Stimulated activated CD4-positive, alpha-beta T cell treated with anti-CD3 and anti-CD28 coated beads, Interleukin-15, amount 100 ng/mL, for 1 hour (primary cell): ENCODE results near the gene CUL7.
A peak's percentile ranks its signal among the peaks of the same experiment; 100 is the strongest.
"Not testable (repeated sequence)": the region's sequence is repeated elsewhere in the genome, so short reads cannot be mapped to it uniquely, and the experiment has no call there.

Experiments
- DNase-seq, 2 donors: peaks; one replicate each; pipeline ENCODE4 v3.0.0-alpha.2; 2020; ENCODE audit warnings: low read depth in 1 of 2, low spot score in 1 of 2

The CUL7 gene

DNA sequence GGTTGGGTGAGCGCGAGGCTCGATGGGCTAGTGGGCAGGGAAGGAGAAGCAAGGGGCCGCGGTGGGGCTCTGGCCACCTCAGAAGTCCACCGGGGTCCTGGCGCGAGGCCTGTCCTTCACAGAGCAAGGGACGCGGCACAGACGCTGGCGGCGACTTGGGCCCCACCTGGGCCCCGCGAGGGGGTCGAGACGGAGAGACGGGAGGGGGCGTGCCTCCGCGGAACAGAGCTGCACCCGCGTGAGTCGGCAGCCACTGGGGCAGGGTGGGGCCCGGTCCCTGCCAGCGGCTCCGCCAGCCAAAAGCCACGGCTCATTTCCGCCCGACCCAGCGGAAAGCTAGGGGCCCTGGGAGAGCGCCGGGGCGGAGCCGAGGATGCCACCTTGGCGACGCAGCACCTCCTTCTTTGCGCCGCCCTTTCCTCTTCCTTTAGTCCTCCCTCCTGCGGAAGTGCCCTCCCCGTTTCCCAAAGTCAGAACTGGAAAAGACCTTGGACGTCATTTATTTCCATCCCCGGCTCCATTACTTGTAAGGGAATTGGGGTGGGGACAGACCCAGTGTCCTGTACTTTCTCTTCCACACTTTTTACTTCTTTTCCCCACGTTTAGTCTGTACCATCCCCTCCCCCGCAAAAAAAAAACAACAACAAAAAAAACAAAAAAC is at the start of gene CUL7:
Gene CUL7 (minus strand): TSS at position 307 of the 661 bp plus-strand sequence. CDS start 1,063 bp downstream, outside the sequence.
- DNase-seq = peak; percentile 78 to 85

DNA sequence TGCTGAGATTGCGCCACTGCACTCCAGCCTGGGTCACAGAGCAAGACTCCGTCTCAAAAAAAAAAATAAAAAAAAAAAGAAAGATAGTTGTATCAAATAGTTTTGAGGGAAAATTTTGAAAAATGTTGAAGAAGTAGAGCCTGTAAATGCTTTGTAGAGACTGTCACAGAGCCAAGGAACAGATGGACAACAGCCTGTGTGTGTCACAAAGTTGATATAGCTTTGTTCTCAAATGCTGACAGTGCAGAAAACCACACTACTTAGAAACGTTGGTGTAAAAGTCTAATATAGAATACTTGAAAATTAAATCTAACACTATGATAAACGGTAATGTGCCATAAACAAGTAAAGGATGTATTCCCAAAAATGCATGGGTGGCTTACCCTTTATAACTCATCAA is 47.8 kb upstream of the CUL7 start:
- DNase-seq = no peak

DNA sequence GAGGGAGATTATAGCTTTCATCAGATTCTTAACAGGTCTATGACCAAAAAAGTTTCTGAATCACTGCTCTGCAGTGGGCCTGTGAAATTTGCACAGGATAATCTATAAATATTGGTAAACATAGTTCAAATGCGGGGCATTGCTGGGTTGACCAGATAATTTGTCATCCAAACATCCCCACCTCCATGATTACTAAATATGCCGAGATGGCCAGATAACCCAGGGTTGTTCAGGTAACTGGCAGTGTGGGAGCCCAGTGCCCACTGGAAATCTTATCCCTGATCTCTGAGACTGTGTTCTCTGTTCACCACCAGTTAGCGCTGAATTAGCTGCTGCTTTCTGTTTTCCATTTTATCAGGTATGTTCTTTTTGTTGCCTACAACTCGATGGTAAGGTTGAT is 43.9 kb upstream of the CUL7 start:
- no peak for DNase-seq

DNA sequence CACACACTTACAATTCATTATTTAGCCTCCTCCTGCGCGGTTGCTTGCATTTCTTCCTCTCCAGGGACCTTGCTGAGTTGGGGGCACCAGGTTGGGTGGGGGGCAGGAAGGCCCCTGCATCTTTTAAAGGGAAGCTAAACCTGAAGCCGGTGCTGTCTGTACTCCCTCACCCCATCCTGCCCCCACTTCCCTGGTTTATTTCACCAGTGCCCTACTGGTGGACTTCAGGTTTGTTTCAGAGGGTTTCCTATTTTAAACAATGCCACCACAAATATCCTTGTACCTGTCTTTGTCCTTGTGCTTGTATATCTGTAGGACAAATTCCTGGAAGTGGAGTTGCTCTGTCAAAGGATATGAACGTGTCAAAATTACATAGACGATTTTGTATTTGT is 43.4 kb upstream of the CUL7 start:
- DNase-seq = no peak

DNA sequence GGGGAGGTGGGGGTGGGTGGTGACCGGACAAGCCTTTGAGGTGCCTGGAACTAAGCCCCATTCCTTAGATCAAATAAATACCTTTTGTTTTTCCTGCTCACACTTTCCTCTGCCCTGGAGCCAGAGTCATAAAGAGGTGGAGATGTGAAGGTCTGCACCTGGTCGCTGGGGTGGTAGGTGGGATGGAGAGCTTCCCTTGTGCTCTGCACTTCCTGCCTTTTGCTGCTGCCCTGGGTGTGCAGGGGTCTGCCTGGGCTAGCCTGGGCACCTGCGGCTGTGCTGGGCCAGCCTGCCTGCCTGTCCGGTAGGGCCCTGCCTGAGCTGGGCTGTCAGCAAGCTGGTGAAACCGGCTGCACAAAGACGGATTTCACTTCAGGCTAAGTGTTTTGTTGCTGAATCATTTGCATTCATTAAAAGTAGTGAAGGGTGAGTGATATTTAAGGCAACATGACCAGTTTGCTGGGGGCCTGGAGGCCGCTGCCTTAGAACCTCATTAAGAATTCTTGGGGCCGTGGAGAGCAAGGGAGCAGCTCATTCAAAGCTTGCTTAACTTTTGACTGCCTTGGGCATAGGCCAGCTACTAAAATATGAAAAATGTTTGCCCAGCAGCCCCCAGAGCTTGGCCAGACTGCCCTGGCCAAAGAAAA is 42.9 kb upstream of the CUL7 start:
- DNase-seq = no peak

DNA sequence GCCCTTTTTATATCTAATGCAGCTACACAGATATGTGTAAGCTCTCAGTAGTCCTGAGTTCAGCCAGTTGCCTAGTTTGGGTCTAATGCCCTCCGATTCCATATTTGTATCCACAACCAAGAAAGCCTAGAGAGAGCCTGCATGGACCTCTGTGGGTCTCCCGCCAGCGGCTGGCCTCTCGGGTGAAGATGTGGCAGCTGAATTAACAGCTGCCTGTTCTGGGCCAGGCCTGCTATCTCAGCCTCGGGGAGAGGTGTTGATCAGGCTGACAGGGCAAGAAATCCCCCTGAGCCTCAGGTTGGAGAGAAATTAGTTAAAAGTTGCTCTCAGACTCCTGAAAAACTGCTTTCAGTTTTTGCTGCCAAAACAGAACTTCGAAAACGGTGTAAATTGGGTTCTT is 42.3 kb upstream of the CUL7 start:
- no peak for DNase-seq

DNA sequence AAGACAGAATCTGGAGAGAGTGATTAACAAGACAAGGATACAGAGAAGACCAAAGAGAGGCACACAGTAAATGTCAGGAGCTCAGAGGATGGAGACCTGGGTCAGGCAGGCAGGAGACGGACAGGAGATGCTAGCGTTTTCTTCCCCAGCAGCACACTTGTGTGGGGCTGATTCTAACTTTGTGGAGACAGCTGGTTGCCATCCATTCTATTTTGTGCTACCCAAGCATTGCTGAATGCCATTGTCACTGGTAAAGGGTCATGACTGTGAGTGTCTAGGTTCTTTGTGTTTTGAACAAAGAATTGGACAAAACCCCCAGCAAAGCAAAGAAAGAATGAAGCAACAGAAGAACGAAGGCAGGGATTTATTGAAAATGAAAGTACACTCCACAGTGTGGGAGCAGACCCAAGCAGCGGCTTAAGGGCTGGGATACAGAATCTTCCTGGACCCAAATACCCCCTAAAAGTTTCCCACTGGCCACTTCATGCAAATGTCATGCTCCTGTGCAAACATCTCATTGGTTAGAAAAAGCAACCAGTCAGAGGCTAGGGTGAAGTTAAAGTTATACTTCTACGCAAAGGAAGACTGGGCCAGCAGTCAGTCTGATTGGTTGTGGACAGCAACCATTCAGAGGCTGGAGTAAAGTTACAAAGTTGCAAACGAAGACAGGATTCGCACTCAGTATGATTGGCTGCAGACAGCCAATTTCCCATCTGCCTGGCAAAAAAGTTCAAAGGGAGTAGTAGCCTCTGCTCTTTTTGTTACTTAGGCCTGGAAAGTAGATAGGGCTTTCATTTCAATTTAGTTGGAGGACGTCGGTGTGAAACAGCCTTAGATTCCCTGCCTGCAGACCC is 40.0 kb upstream of the CUL7 start:
- no peak for DNase-seq

DNA sequence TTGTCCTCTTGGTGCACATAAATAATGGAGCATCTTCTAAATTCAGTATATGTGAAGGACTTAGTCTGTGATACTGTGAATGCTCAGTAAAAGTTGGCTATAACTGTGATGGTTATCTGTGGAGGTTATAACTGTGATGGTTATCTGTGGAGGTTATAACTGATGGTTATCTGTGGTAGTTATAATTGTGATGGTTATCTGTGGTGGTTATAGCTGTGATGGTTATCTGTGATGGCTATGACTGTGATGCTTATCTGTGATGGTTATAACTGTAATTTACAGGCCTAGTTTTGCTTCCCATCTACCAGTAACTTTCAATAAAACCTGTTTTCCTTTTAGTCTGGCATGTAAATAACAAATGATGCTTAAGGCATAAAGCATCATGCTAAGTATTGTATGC is 39.0 kb upstream of the CUL7 start:
- no peak for DNase-seq

DNA sequence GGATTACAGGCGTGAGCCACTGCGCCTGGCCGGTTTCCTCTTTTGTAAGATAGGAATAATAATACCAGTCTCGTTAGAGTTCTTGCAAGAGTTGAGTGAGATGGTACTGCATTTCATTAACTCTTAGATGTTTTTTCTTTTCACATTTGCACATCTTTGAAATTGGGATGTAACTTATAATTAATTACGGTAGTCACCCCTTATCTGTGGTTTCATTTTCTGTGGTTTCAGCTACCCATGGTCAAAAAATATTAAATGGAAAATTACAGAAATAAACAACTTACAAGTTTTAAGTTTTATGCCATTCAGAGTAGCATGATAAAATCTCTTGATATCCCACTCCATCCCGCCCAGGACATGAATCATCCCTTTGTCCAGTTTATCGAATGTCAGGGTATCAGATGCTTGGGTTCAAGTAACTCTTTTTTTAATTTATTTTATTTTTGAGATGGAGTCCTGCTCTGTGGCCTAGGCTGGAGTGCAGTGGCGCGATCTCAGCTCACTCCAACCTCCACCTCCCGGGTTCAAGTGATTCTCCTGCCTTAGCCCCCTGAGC is 37.9 kb upstream of the CUL7 start:
- DNase-seq = no peak

DNA sequence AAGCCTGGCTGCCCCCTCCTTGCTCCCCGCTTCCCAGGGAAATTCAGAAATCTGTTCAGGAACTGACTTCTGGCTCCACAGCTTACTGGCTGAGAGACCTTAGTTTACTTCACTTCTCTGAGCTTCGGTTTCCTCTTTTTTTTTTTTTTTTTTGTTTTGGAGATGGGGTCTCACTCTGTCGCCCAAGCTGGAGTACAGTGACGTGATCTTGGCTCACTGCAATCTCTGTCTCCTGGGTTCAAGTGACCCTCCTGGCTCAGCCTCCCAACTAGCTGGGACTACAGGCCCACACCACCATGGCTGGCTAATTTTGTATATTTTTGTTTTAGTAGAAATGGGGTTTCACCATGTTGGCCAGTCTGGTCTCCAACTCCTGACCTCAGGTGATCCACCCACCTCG is 37.4 kb upstream of the CUL7 start:
- no peak for DNase-seq

DNA sequence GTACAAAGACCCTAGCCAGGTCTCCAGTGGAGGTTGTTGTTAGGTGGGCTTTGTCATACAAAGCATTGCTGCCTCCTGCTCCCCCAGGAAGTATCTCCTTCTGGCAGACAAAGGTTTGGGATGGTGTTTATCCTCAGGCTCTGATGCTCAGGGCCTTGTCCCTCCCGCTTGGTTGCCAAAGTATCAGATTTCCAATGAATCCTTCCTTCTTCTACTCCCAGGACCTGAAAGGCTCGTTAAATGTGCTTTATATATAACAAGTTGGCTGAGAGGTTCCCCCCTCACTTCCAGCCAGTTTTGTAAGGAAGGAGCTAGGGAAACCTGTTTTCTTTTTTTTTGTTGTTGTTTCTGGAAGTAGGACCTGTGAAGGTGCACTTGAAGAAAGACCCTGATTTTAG is 36.9 kb upstream of the CUL7 start:
- no peak for DNase-seq

DNA sequence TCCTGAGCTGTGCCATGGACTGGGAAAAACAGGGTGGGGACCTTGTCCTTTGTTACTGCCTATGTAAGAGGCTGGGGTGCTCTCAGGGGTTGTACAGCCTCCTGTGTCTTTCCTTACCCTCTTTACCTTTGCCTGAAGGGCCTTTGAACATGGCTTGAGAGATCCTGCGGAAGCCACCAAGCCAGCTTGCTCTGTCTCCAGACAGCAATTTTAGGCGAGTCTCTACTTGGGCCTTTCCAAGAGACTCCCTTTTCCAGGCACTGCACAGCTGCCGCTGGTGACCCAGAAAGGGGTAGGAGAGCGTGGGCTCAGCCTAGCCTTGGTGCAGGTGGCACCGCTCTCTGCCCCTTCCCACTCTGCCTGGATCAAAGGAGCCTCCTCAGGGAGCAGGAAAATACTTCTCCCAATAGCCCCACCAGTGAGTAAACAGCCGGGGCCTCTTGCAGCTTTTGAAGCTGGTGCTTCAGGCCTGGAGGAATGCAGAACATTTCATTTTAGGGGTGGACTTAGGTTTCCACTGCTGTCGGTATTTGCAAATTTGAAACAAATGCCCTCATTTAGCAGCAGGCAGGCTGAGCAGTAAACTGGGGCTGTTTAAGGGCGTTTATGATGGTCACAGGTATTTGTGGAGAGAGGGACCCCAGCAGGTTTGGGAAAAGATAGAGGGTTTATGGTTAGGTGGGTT is 36.4 kb upstream of the CUL7 start:
- DNase-seq = no peak

DNA sequence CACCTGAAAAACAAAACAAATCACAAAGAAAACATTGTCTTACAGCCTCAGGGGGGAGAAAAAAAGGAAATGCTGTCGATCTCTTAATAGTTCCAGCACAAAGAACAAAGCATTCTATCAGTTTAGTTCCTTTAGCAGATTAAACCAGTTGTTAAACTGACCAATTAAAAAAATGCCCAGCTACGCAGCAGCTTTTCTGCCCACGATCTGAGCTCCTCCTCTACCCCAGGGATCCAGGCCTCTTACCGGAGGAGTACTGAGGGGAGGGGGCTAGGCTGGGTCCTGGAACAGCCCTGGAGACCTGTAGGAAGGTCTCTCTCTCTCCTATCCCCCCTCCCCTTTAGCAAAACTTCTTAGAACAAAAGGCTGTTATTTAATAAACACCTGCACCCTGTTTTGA is 35.8 kb upstream of the CUL7 start:
- DNase-seq = no peak

DNA sequence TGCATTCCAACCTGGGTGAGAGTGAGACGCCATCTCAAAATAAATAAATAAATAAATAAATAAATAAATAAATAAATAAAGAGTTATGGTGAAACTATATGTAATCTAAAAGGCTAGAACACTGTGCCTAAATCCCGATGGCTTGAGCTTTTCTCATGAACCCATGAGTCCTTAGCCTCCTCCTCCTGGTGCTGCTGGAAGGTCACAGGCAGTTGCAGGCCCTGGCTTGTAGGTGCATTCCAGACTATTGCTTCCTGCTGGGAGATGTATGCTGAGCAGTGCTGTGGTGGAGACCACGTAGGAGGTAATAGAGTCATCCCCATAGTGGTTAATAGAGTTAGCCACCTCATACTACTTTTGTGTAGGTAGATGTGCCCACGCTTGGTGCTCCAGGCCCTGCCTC is 35.0 kb upstream of the CUL7 start:
- no peak for DNase-seq

DNA sequence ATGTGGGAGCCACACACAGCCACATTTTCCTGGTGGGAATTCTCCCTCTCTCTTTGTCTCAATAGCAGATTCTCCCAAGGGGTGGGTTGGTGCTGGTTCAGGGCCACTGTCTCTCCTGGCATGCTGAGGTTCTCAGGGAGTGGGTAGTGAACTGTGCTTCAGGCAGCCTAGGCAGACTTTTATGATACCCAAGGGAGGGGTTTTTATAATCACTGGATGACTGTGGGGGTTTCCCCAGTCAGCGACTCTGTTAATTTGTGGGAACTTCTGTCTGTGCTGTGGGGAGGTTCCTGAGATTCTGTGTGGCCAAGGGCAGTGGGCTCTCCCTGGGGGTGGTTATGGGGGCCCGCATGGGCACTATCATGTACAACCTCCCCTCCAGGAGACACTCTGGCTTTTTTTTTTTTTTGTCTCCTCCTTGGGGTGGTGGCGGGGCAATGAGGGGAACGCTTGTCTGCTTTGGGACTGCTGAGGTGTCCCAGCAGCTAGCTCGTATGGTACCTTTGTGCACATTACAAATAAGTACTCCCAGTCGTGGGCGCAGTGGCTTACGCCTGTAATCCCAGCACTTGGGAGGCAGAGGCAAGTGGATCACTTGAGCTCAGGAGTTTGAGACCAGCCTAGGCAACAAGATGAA is 32.5 kb upstream of the CUL7 start:
- no peak for DNase-seq

DNA sequence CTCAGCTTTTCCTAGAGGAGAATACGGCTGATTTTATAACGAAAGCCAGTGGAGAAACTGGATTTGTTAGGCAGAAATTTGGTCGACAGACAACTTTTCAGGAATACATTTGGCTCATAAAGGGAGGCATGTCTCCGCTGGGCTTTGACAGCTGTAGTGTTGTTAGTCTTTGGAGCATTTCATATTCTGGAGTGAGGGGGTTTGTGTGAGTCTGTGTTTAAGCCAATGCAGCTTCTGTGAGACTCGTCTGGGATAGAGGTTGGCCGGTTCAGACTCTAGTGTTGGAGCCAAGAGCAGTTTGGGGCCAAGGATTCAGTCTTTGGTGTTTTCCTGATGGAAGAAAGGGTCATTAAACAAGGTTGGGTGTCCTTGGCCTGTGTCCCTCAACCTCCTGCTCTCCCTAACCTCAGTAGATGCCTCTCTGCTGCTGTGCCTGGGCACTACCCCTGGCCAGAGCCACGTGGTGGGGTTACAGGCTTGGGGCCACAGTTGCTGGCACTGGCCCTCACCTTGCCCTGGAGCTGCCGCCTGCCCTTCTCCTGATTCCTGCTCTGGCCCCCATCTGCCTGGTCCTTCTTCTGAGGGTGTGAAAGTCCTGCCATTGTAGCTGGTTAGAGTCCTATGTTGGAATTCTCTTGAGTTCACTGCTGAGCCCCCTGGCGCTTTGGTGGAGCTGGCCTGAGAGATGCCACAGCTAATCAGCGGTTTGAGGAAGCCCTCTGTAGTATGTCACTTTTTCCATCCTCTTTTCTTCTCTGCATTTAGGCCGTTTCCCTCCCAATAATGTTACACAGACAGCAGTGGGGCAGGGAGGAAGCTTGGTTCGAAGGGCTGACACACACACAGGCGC is 29.4 kb upstream of the CUL7 start:
- no peak for DNase-seq

DNA sequence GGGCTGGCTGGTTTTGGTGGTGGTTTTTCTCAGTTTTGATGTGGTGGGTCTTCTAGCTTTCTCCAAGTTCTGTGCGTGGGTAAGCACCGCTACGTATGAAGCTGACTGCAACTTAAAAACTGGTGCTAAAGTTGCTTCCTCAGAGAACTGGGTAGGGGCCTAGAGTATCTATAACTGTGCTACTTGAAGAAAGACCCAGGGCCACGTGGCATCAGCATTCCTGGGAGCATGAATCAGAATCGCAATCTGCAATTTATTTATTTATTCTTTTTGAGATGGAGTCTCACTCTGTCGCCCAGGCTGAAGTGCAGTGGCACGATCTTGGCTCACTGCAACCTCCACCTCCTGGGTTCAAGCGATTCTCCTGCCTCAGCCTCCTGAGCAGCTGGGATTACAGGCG is 28.3 kb upstream of the CUL7 start:
- not testable (repeated sequence) for DNase-seq

DNA sequence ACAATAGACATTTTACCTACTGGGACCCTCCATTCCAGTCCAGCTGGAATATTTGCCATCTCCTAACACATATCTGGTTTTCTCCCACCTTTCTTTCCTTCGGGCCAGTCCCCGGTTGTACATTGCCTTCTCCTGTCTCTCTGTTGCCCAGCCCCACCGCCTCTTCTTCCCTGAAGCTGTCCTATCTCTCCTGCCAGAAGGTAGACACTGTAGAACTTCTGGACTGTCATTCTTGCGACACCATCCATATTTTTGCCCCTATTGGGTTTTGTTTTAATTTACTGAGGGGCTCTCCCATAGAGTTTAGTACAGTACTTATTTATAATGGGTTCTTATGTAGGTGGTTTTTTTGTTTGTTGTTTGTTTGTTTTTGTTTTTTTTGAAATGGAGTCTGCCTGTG is 27.4 kb upstream of the CUL7 start:
- DNase-seq = no peak

DNA sequence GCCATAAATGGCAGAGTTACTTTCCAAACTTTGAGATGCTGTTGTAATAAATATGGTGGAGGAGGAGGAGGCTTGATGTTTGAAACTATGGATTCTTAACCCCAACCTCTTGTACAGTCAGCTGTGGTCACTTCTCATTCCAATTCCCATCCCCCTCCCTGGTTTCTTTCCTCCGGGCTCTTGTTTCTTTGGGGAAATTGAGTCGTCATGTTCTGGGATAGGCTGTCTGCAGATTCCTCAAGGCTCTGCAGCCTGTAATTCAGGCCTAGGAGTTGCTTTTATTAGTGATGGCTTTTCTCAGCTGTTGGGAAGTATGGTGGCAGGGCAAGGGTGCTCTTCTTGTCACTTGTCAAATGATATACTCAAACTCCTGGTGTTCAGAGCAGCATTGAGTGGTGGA is 25.0 kb upstream of the CUL7 start:
- DNase-seq = no peak

DNA sequence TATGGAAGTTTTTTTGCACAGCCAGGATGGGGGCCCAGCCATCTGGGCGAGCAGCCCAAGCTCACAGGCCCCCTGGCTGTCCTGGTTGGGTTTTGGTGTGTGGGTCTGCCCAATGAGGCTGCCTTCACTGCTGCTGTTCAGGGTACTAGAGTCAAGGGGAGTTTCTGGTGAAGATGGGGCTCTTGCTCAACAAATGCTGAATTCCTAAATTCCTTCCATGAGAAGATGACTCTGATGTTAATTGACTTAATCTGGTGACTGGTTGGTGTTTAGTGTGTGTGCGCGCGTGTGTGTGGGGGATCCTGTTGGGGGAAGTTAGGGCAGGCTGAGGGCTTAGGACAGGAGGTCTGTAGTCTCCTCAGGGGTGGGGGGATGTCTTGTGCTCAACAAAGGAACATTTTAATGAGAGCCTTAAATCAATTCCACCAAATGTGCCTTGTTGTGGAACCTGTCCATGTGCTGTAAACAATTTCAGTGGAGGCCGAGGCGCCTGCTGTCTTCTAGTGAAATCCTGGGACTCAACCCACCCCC is 24.4 kb upstream of the CUL7 start:
- no peak for DNase-seq
